HG03103 (cell line): ENCODE results near the gene SH2D3A.
"Not testable (repeated sequence)": the region's sequence is repeated elsewhere in the genome, so short reads cannot be mapped to it uniquely, and the experiment has no call there.

ENCODE experiments used
- ATAC-seq: cut with Tn5 transposase; IDR thresholded peaks from one replicate; pipeline ENCODE4 v1.9.1; 2021; ENCODE audit warnings: low read depth; ENCODE audit not compliant: unreplicated experiment

Gene SH2D3A

DNA sequence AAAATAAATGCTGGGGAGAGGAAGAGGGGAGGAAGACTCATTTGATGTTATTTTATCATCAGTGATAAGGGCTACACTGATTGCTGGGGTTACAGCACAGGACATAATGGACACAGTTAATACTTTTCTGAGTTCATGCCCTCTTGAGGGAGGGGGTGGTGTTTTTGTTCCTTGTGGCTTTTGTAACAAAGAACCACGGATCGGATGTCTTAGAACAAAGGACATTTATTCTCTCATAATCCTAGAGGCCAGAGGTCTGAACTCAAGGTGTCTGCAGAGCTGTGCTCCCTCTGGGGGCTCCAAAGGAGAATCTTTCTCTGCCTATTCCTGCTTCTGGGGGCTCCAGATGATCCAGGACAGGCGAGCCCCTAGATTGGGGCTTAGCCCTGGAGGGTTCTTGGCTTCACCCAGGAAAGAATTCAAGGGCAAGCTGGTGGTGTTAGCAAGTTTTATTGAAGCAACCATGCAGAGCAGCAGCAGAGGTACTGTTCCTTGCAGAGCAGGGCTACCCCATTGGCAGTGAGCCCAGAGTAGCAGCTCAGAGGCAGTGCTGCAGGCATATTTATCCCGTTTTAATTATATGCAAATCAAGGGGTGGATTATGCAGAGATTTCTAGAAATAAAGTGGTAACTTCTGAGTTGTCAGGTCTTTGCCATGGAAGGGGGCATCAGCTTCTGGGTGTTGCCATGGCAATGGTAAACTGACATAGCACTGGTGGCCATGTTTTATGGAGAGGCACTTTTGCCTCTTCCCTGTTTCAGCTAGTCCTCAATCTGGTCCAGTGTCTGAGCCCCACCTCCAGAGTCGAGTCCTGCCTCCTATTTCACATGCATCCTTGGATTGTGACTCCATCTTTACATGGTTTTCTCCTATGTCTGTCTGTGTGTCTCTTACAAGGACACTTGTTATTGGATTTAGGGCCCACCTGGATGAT, 23.2 kb upstream of the SH2D3A start:
- no peak for ATAC-seq

DNA sequence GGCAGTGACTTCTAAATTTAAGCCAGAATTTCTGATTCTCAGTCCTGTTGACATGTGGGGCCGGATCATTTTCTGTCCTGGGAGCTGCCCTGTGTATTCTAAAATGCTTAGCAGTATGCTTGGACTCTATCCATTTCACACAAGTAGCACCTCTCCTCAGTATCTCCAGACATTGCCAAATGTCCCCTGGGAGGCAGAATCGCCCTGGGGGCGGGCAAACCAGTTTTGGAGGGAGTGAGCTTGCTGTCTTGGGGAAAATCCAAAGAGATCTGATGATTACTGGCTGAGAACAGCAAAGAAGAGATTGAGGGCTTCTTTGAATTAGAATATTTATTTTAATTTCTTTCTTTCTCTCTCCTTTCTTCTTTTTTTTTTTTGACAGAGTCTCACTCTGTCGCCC, 21.7 kb upstream of the SH2D3A start:
- no peak for ATAC-seq

DNA sequence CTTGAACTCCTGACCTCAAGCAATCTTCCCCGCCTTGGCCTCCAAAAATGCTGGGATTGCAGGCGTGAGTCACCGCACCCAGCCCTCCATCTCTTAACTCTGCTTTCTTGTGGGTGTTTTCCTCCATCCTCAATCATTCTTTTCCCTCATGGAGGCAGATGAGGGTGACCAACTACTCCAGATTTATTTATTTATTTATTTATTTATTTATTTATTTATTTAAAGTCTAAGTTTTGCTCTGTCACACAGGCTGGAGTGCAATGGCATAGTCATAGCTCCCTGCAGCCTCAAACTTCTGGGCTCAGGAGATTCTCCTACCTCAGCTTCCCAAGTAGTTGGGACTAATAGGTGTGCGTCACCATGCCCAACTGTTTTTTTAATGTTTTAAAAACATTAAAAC, 20.2 kb upstream of the SH2D3A start:
- ATAC-seq, result no peak

DNA sequence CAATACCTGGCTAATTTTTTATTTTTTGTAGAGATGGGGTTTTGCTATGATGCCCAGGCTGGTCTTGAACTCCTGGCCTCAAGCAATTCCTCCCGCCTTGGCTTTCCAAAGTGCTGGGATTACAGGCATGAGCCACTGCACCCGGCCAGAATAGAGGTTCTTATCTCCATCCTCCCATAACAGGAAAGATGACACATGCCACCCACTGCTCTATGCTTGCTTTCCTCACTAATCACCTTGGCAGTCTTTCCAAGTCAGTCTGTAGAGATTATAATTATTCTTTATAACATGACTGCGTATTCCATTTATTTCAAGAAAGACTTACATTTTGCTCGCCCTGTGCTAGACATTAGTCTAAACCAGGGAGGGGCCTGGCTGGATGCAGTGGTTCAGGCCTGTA, 12.0 kb upstream of the SH2D3A start:
- no peak for ATAC-seq

DNA sequence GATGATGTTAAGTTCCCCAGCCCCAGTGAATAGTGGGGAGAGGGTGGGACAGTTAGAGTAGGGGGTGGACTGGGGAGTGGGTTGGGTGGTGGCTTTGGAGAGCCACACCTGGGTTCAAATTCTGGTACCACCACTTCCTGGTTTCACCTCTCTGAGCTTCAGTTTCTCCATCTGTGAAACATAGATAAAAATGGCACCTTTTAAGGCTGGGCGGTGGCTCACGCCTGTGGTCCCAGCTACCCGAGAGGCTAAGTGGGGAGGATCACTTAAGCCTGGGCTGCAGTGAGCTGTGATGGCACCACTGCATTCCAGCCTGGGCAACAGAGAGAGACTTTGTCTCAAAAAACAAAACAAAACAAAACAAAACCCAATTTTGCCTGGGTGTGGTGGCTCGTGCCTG, 11.2 kb upstream of the SH2D3A start:
- ATAC-seq, result no peak

DNA sequence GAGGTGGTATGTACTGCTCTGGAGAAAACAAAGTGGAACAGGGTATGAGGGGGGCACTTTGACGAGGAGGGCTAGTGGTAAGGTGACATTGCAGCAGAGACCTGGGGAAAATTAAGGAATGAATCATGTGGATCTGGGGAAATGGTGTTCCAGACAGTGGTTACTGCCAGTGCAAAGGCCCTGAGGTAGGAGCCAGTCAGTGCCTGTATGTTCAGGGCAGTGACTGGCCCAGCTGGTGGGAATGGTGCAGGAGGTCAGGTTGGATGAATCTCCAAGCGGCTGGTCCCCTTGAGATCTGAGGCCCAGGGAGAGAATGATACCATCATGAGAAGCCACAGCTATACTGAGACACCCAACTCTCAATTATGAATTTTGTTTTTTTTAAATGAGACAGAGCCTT, 10.2 kb upstream of the SH2D3A start:
- ATAC-seq, result no peak

DNA sequence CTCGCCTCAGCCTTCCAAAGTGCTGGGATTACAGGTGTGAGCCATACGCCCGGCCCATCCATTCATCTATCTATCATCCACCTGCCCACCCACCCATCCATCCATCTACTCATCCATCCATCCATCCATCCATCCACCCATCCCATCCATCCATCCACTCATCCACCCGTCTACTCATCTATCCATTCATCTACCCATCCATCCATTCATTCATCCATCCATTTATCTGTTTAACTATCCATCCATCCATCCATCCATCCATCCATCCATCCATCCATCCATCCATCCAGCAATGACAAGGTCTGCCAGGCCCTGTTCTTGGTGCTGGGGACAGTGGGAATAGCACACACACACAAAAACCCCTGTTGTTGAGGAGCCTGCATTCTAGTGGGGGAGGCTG, 9.8 kb upstream of the SH2D3A start:
- ATAC-seq, result no peak

DNA sequence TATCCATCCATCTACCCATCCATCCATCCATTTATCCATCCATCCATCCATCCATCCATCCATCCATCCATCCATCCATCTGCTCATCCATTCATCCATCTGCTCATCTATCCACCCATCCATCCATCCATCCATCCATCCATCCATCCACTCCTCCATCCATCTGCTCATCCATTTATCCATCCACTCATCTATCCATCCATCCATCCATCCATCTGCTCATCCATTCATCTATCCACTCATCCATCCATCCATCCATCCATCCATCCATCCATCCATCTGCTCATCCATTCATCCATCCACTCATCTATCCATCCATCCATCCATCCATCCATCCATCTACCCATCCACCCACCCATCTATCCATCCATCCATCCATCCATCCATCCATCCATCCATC, 8.8 kb upstream of the SH2D3A start:
- ATAC-seq, result not testable (repeated sequence)

DNA sequence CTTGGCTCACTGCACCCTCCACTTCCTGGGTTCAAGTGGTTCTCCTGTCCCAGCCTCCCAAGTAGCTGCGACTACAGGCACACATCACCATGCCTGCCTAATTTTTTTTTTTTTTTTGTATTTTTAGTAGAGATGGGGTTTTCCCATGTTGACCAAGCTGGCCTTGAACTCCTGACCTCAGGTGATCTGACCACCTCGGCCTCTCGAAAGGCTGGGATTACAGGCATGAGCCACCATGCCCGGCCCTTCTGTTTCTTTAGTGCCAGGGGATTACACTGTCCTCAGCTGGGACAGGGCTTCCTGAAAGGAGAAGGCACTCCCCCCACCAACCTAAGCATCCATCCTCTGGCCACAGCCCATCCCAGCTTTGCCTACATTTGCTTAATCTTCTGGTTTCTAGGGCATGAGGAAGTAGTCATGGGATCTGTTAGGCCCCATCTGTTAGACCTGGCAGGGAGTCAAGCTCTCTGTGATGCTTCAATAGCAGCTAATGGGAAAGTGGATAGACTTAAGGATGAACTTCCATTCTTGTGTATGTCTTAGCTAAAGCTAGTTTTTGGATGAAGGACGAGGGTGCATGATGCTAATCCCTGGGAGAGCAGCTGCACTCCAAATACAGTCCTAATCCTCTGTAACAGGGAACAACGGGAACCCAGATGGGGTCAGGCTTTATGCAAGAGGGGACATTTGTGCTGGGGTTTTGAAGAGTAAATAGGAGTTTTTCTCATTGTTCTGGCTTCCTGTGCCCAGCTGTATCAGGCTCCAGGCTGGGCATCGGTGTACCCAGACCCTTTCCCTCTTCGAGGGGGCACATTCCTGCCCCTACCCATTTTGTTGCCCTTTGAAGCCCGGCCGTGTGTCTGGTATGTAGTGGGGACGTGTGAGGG, 7.8 kb upstream of the SH2D3A start:
- no peak for ATAC-seq

DNA sequence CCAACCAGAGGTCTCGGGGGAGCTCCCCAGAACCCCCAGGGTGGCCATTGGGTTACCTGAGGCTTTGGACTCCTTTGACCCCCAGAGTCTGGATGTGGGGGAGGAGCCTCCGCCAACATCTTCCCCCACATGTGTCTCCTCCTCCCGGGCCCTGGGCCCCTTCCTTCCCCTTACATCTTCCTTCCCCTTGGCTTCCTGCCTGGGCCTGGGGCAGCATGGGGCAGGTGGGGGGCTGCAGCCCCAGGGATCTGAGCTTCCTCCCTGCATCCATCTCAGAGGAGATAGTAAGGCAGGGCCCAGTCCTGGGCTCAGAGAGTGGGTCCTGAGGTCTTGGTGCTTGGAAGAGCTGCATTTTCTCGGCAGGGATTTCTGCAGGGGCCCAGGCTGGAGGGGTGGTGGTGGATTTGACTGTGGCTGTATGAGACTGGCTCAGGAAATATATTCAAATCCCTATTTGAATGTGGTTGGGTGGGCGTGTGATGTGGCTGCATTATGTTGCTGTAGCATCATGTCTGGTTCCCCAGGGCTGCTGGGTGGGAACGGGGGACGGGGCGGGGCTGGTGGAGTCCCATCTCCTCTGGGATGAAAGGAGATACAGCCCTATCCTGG, 6.2 kb upstream of the SH2D3A start:
- no peak for ATAC-seq

DNA sequence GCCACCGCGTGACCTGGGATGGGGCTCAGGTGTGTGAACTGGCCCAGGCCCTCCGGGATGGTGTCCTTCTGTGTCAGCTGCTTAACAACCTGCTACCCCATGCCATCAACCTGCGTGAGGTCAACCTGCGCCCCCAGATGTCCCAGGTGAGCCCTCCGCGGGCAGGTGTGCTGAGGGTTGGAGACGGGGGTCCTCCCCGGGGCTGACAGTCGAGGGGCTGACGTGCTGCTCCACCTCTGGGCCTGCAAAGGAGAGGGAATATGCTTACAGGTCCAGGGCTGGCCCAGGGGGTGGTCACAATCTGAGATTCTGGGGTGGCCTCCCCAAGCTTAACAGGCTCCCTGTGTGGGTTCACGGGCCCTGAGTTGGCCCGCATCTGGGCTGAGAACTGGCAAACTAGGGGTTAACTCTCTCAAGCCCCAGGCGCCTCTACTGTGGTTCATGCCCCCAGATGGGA, 5.7 kb upstream of the SH2D3A start:
- no peak for ATAC-seq

DNA sequence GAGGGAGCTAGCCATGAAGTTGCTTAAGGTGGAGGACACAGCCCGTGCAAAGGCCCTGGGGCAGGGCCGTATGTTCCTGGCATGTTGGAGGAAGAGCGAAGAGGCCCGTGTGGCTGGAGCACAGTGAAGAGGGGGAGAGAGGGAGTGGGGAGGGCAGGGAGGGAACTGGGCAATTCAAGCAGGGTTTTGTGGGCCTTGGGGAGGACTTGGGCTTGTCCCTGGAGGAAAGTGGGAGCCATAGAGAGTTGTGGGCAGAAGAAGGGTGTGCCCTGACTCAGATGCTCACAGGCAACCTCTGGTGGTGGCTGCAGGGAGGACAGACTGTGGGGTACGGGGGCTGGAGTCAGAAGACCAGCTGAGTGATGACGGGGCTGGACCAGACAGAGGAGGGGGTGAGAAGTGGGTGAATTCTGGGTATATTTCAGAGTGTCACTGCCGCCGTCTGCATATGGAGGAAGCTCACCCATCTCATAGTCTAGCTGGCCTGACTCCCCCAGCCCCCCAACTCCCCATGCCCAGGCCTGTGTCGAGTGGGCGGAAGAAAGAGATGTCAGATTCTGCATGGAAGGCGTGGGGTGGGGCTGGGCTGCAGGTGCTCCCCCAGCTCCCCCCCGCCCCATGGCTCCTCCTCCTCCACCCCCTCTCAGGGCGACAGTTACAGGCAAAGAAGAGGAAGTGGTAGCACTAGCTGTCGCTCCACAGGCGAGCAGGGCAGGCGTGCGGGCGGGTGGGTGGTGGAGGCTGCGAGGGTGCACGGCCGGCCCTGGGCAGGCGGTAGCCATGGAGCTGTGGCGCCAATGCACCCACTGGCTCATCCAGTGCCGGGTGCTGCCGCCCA, 5.0 kb upstream of the SH2D3A start, which contains the start of gene VAV1:
Gene VAV1, plus strand, starts transcription at position 681 of the 838 bp plus-strand sequence. Its CDS starts 100 bp downstream, at position 781.
- peak; percentile 44 for ATAC-seq

DNA sequence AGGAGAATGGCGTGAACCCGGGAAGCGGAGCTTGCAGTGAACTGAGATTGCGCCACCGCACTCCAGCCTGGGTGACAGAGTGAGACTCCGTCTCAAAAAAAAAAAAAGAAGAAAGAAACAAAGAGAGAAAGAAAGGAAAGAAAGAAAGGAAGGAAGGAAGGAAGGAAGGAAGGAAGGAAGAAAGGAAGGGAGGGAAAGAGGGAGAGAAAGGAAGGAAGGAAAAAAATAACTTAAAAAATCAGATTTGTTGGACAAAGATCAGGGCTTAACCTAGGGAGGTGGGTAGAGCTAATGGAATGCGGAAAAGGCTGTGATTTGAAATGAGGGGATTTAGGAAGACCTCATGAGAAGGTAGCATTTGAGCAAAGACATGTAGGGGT, 4.4 kb upstream of the SH2D3A start:
- not testable (repeated sequence) for ATAC-seq

DNA sequence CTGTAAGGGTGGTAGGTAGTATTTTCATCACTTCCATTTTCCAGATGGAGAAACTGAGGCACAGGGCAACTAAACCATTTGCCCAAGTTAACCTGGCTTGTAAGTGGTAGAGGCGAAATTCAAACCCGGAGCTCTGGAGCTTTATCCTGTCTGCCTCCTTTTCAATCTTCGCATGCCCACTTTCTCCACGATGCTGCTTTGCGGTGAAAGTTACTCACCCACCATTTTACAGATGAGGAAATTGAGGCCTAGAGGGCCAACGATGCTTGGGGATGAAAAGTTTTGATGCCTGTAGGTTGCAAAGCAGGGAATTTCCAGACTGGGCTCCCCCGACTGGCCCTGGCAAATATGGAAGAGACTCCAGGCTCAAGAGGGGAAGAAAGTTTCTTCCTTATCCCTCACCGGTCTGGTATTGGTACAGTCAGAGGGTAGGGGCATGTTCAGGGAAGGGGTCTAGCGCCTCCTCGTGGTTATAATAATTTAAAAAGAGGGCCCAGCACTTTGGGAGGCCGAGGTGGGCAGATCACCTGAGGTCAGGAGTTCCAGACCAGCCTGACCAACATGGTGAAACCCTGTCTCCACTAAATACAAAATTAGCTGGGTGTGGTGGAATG, 1.9 kb upstream of the SH2D3A start:
- no peak for ATAC-seq

DNA sequence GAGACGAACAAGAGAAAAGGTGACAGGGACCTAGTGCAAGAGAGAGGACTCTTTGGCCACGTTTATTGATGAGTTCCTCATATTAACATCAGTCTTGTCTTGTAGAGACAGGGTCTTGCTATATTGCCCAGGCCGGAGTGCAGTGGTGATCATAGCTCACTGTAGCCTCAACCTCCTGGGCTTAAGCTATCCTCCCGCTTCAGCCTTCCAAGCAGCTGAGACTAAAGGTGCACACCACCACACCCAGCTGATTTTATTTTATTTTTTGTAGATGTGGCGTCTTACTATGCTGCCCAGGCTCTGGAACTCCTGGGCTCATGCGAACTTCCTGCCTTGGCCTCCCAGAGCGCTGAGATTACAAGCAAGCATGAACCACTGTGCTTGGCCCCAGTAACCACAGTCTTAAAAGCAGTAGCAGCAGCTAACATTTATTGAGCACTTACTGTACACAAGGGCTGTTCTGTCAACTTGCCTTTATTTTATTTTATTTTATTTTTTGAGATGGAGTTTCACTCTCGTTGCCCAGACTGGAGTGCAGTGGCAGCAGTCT, 1.1 kb upstream of the SH2D3A start:
- no peak for ATAC-seq

DNA sequence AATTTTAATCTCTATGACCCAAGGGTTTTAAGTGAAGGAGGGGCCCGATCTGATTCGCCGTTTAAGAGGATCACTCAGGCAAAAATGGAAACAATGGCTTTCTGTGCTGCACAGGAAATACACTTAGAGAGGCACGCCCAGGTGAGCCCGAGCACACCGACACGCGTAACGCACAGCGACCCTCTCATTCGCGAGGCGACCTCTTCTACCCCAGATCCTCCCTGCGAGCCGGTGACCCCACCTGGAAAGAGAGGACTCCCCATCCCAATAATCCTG, 216 bp downstream of the SH2D3A start:
- peak; percentile 24 for ATAC-seq

DNA sequence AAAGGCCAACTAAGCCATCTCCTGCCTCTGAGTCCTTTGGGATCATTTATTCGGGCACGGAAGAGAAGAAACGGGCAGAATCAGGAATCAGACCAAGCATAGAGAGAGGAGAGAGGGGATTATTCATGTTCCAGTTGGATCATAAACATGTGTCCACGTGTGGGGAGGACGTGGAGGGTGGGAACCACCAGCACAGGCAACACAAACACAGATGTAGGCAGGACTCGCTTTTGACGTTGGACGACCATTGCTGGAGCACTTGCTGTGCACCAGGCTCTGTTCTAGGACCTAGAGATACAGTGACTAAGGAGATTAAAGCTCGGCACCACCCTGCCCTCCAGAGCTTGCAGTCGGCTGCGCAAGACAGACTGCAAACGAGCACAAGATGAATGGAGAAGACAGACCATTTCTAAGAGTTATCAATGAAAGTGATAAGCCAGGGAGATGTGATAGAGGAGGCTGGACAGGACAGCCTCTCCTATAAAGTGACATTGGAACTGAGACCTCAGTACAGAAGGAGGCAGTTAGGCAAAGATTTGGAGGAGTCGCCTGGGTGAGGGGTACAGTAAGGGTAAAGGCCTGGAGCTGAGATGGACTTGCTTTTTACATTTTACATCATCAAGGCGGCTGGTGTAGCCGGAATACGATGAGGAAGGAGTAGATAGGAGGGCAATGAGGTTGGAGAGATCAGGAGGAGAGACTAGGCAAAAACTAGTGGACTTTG, 716 bp downstream of the SH2D3A start:
- ATAC-seq, result no peak

DNA sequence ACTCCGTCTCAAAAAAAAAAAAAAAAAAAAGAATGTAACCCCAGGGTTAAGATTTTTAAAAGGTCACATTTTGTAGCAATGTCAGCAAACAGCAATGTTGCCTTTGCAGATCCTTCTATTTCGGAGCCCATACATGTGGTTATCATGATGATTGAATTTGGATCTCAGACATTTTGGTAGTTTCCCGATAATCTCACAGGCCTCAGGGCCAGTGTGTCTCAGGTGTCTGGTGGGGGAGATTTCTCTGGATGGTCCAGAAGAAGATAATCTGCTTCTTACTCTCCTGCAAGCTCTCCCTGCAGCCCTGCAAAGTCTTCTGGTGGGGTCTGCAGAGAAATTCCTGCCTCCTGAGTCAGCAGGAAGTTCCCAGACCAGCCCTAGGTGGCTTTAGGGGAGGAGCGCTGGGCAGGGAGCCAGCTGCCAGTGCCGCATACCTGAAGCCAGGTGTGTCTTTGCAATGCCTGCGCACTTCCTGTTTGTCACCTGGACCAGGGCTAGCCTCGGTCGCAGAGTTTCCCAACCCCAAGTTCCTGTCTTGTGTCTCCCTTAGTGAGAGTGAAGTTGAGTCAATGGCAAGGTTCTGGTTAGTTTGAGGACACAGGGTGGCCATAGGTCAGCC, 1.4 kb downstream of the SH2D3A start:
- ATAC-seq, result no peak
